ENCODE results near the gene EDNRA. TPM values are rescaled to one million over a fixed set of nuclear protein-coding genes. Genes with fewer than 3 reads are reported as not detected.

Gene EDNRA
- total and polyA plus RNA-seq, 2 donors (not counting 3 experiments of a cell fraction or from before 2014, with no cell fraction given) = 0.01 TPM; not detected in 1

GRCh38 chr4:147488556-147488955 is 7.7 kb downstream of the EDNRA start:
- intact Hi-C loops (cut with micrococcal nuclease) = no loop called here
- Histone ChIP-seq H3K9me1 (replicated peaks; ENCODE audit: control insufficient read depth, extremely low read depth, insufficient read depth, low read length) (no peaks in the 10 kb centered on the region), H3K9ac (replicated peaks; ENCODE audit: extremely low read depth, insufficient read depth, low read length) (no peak overlapping the region), H3K36me3 (ENCODE audit: control insufficient read depth in 2 of 2, extremely low read depth in 1 of 2, insufficient read depth in 2 of 2, low read length in 2 of 2) (no peaks in the 10 kb centered on the region), H3K9me3 (replicated peaks; ENCODE audit: control insufficient read depth, insufficient read depth, low read length) (no peaks in the 10 kb centered on the region), H3K27ac (ENCODE audit: insufficient read depth, low read depth, low read length) (no peak overlapping the region), H3K4me3 (replicated peaks in 1 of 3; ENCODE audit: insufficient read depth in 1 of 3, low read depth in 1 of 3, low read length in 3 of 3) (no peak overlapping the region), H3K4me1 (ENCODE audit: control insufficient read depth, extremely low read depth, insufficient read depth, low read length) (peaks cover 2% of the 10 kb centered on the region), H3K79me2 (ENCODE audit: control insufficient read depth, insufficient read depth, low read length) (no peaks in the 10 kb centered on the region), H3K4me2 (ENCODE audit: insufficient read depth, low read length) (no peak overlapping the region), H3K27me3 (ENCODE audit: control insufficient read depth in 2 of 2, insufficient read depth in 2 of 2, low read length in 2 of 2) (no peaks in the 10 kb centered on the region), H2AFZ (ENCODE audit: low read depth, low read length) (no peak overlapping the region), H4K20me1 (replicated peaks; ENCODE audit: control insufficient read depth, extremely low read depth, insufficient read depth, low read length) (no peaks in the 10 kb centered on the region)
- BruUV-seq (replicated peaks) = no TSS peak
- no peak for DNase-seq (ENCODE audit: low read depth, low spot score)
- no peak for FAIRE-seq
- no peak for TF ChIP-seq EZH2 (IDR thresholded peaks at IDR 0.05; ENCODE audit: borderline replicate concordance, low read depth, low read length, severe bottlenecking)
- no peak for TF ChIP-seq POLR2AphosphoS5 (IDR thresholded peaks at IDR 0.05; ENCODE audit: insufficient read depth, low read depth, low read length)
- TF ChIP-seq, protein P1, sequence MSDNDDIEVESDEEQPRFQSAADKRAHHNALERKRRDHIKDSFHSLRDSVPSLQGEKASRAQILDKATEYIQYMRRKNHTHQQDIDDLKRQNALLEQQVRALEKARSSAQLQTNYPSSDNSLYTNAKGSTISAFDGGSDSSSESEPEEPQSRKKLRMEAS (IDR thresholded peaks at IDR 0.05; ENCODE audit: insufficient read depth, insufficient read length) = no peak
- TF ChIP-seq GATA2 (IDR thresholded peaks at IDR 0.05; ENCODE audit: insufficient read depth, insufficient read length, low read depth, low read length) = no peak
- no peak for TF ChIP-seq MYC (IDR thresholded peaks at IDR 0.05; ENCODE audit: low read depth, low read length)
- no peak for TF ChIP-seq CTCF (IDR thresholded peaks at IDR 0.05; ENCODE audit: extremely low read depth in 1 of 2, insufficient read depth in 1 of 2, low read depth in 1 of 2, low read length in 2 of 2)
- no peak for TF ChIP-seq POLR2A (IDR thresholded peaks at IDR 0.05; ENCODE audit: low read depth, low read length)
- dilution Hi-C loops (cut with MboI; ENCODE audit: extremely low pct_ligation_motif_present, low sequenced_read_pairs) = no loop called here
- ChIA-PET POLR2A (no interaction called here), CTCF (interaction anchor here (1.9 kb wide), 1 partner anchor 30 kb away, joined by 5 read pairs; no protein-coding TSS in a partner anchor)
